ENCODE data around the gene TCEANC2.
A peak's percentile ranks its signal among the peaks of the same experiment; 100 is the strongest.
"Not testable (repeated sequence)": the region's sequence is repeated elsewhere in the genome, so short reads cannot be mapped to it uniquely, and the experiment has no call there.

TCEANC2 gene

GRCh38 chr1:54052934-54053744, at the start of gene TCEANC2, which contains the start of gene TMEM59:
Gene TCEANC2 (plus strand): TSS chr1:54053608. CDS start chr1:54054423, 815 bp downstream.
Gene TMEM59 (minus strand): TSS chr1:54053204. CDS start chr1:54053188, 16 bp downstream.
- H3K36me3 ChIP-seq (ENCODE audit: insufficient read depth, low read length), result no peaks in the 10 kb centered on the region
- peak within 1 kb of the TSS; percentile 99 for H3K4me3 ChIP-seq
- DNase-seq (ENCODE audit: low read depth, low spot score), result peak; percentile 95
- no peaks in the 10 kb centered on the region for H3K9me3 ChIP-seq (ENCODE audit: low read depth, low read length)
- peak within 1 kb of the TSS; percentile 74 for H3K27ac ChIP-seq
- TF ChIP-seq EZH2 (IDR thresholded peaks at IDR 0.05) (no peak), POLR2AphosphoS5 (IDR thresholded peaks at IDR 0.05; ENCODE audit: borderline replicate concordance, low read depth, low read length) (peak; percentile 56), FOXP2 (optimal IDR thresholded peaks at IDR 0.05; ENCODE audit: control extremely low read depth, extremely low read length, insufficient read depth) (peak; percentile 89)
- peak within 1 kb of the TSS; percentile 92 for H3K9ac ChIP-seq (ENCODE audit: insufficient read length)

GRCh38 chr1:54003750-54004480, 49.5 kb upstream of the TCEANC2 start:
- H3K36me3 ChIP-seq (ENCODE audit: insufficient read depth, low read length); H3K27ac ChIP-seq; H3K9me3 ChIP-seq (ENCODE audit: low read depth, low read length): not testable (repeated sequence)

DNA sequence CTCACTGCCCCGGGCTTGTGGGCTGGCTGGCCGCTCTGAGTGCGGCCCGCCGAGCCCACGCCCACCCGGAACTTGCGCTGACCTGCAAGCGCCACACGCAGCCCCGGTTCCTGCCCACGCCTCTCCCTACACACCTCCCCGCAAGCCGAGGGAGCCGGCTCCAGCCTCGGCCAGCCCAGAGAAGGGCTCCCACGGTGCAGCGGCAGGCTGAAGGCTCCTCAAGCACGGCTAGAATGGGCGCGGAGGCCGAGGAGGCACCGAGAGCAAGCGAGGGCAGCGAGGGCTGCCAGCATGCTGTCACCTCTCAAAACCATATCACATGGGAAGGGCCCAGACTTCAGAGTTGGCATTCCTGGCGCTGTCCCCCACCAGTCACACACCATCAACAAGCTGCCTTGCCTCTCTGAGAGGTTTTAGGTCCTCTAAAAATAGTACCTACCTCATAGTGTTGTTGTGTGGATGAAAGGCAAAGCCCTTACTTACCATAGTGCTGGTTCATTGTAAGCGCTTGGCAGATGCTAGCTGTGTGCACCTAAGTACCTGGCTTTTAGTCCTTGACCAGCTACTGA, 48.8 kb upstream of the TCEANC2 start:
- no peak for DNase-seq (ENCODE audit: low read depth, low spot score)
- H3K27ac ChIP-seq, result no peak overlapping the region
- H3K9me3 ChIP-seq (ENCODE audit: low read depth, low read length), result no peaks in the 10 kb centered on the region
- H3K4me3 ChIP-seq, result no peak overlapping the region
- no peak overlapping the region for H3K9ac ChIP-seq (ENCODE audit: insufficient read length)
- H3K36me3 ChIP-seq (ENCODE audit: insufficient read depth, low read length), result no peaks in the 10 kb centered on the region
- TF ChIP-seq EZH2 (IDR thresholded peaks at IDR 0.05) (no peak), POLR2AphosphoS5 (IDR thresholded peaks at IDR 0.05; ENCODE audit: borderline replicate concordance, low read depth, low read length) (no peak), FOXP2 (optimal IDR thresholded peaks at IDR 0.05; ENCODE audit: control extremely low read depth, extremely low read length, insufficient read depth) (no peak)

More at GRCh38 chr1:54003750-54004480, 49.5 kb upstream of the TCEANC2 start:
- not testable (repeated sequence) for DNase-seq (ENCODE audit: low read depth, low spot score); H3K4me3 ChIP-seq; H3K9ac ChIP-seq (ENCODE audit: insufficient read length)

DNA sequence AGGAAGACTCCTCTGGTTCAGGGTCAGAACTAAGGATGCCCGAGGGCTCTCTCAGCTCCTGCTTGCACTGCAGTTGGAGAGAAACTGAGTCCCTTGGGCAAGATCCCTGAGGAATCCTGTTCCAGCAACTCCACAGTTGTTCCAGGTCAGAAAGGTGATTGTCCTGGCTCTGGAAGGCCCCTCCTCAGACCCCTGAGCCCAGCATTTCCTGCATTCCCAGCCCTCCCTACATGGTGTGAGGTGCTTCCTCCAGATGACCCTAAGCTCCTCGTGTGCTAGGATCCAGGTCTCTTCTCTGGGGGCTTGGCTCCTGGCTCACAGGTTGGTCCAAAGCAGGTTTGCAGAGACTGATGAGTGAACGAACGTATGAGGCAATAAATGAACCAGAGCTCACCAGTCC, 46.9 kb upstream of the TCEANC2 start:
- H3K9me3 ChIP-seq (ENCODE audit: low read depth, low read length), result no peaks in the 10 kb centered on the region
- no peak overlapping the region for H3K9ac ChIP-seq (ENCODE audit: insufficient read length)
- no peak overlapping the region for H3K4me3 ChIP-seq
- no peak for DNase-seq (ENCODE audit: low read depth, low spot score)
- H3K27ac ChIP-seq, result no peak overlapping the region
- H3K36me3 ChIP-seq (ENCODE audit: insufficient read depth, low read length), result no peaks in the 10 kb centered on the region
- TF ChIP-seq POLR2AphosphoS5 (IDR thresholded peaks at IDR 0.05; ENCODE audit: borderline replicate concordance, low read depth, low read length) (no peak), EZH2 (IDR thresholded peaks at IDR 0.05) (no peak), FOXP2 (optimal IDR thresholded peaks at IDR 0.05; ENCODE audit: control extremely low read depth, extremely low read length, insufficient read depth) (no peak)

GRCh38 chr1:54007613-54008012, 45.8 kb upstream of the TCEANC2 start:
- H3K27ac ChIP-seq, result no peak overlapping the region
- H3K36me3 ChIP-seq (ENCODE audit: insufficient read depth, low read length), result no peaks in the 10 kb centered on the region
- no peak overlapping the region for H3K4me3 ChIP-seq
- H3K9me3 ChIP-seq (ENCODE audit: low read depth, low read length), result no peaks in the 10 kb centered on the region
- H3K9ac ChIP-seq (ENCODE audit: insufficient read length), result no peak overlapping the region
- no peak for TF ChIP-seq FOXP2 (optimal IDR thresholded peaks at IDR 0.05; ENCODE audit: control extremely low read depth, extremely low read length, insufficient read depth)
- no peak for TF ChIP-seq POLR2AphosphoS5 (IDR thresholded peaks at IDR 0.05; ENCODE audit: borderline replicate concordance, low read depth, low read length)
- no peak for TF ChIP-seq EZH2 (IDR thresholded peaks at IDR 0.05)
- DNase-seq (ENCODE audit: low read depth, low spot score), result no peak

DNA sequence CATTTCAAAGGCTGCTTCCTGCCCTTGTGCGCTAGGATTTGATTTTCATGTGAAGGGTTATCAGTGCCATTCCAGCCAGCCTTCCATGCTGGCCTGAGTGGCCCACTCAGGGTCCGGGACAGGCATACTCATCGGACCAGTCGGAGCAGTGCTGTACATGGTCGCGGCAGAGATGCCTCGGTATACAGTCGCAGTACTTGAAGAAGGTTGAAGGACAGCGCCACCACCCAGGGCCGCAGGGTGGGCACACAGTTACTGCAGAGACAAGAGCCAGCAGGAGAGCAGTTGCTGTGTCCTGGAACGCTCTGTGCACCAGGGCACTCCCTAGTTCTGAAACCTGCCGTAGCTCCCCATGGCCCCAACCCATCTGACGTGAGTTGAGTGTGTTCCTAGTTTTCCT, 44.5 kb upstream of the TCEANC2 start:
- H3K9ac ChIP-seq (ENCODE audit: insufficient read length), result no peak overlapping the region
- H3K36me3 ChIP-seq (ENCODE audit: insufficient read depth, low read length), result no peaks in the 10 kb centered on the region

DNA sequence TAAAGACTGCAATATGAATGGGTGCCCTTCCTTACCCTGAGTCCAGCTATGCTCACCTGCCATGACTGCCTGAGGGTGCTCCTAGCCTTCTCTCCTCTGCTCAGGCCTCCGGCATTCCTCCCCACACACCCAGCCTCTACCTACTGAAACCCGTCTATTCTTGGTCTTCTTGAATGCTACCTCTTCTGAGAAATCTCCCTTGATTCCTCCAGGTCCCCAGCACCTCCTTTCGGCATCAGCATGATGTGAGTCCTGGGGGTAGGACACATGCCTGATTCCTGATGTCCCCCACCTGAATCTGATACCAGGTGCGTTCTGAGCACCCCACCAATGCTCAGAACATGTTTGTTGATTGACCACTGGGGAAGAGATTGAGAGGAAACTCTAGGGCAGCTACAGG, 44.0 kb upstream of the TCEANC2 start:
- Histone ChIP-seq H3K27ac (no peak overlapping the region), H3K36me3 (ENCODE audit: insufficient read depth, low read length) (no peaks in the 10 kb centered on the region), H3K9me3 (ENCODE audit: low read depth, low read length) (no peaks in the 10 kb centered on the region), H3K9ac (ENCODE audit: insufficient read length) (no peak overlapping the region), H3K4me3 (no peak overlapping the region)
- no peak for DNase-seq (ENCODE audit: low read depth, low spot score)
- TF ChIP-seq POLR2AphosphoS5 (IDR thresholded peaks at IDR 0.05; ENCODE audit: borderline replicate concordance, low read depth, low read length) (no peak), EZH2 (IDR thresholded peaks at IDR 0.05) (no peak), FOXP2 (optimal IDR thresholded peaks at IDR 0.05; ENCODE audit: control extremely low read depth, extremely low read length, insufficient read depth) (no peak)

More for the DNA sequence above, 44.5 kb upstream of the TCEANC2 start:
- Histone ChIP-seq H3K9me3 (ENCODE audit: low read depth, low read length) (no peaks in the 10 kb centered on the region), H3K27ac (no peak overlapping the region), H3K4me3 (no peak overlapping the region)
- TF ChIP-seq POLR2AphosphoS5 (IDR thresholded peaks at IDR 0.05; ENCODE audit: borderline replicate concordance, low read depth, low read length) (no peak), EZH2 (IDR thresholded peaks at IDR 0.05) (no peak), FOXP2 (optimal IDR thresholded peaks at IDR 0.05; ENCODE audit: control extremely low read depth, extremely low read length, insufficient read depth) (no peak)
- no peak for DNase-seq (ENCODE audit: low read depth, low spot score)

DNA sequence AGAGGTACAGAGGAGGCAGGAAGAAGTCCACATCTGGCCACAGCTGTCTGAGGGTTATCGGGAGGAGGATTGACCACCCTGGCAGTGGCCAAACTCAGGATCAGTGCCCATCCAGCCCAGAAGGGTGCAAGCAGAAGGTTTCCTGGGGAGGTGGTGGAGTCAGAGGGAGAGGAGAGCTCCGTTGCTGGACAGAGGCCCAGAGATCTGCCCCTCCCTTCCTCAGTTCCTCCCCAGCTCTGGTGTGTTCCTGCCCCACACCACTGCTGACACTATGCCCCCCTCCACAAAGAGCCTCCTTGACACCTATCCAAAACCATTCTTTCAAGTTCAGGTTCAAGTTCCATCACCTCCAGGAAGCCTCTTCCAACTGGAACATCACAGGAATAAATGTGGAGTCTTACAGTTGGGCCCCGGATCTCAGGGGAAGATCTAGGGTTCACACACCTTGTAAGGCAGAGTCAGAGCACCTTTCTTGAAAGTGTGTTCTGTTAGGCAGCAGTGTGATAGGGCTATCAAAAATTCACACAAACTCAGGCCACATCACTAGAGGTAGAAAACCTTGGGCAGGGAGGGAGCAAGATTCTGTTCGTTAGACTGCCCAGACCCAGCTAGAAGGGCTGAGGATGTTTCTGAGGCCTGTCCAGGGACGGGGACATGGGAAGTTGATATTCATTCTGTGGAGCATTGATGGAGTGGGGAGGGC, 42.8 kb upstream of the TCEANC2 start:
- Histone ChIP-seq H3K27ac (no peak overlapping the region), H3K36me3 (ENCODE audit: insufficient read depth, low read length) (no peaks in the 10 kb centered on the region), H3K9me3 (ENCODE audit: low read depth, low read length) (no peaks in the 10 kb centered on the region), H3K4me3 (no peak overlapping the region), H3K9ac (ENCODE audit: insufficient read length) (no peak overlapping the region)
- no peak for TF ChIP-seq FOXP2 (optimal IDR thresholded peaks at IDR 0.05; ENCODE audit: control extremely low read depth, extremely low read length, insufficient read depth)
- DNase-seq (ENCODE audit: low read depth, low spot score), result no peak
